ENCODE results near the gene TYK2.

- TF ChIP-seq, protein P1, sequence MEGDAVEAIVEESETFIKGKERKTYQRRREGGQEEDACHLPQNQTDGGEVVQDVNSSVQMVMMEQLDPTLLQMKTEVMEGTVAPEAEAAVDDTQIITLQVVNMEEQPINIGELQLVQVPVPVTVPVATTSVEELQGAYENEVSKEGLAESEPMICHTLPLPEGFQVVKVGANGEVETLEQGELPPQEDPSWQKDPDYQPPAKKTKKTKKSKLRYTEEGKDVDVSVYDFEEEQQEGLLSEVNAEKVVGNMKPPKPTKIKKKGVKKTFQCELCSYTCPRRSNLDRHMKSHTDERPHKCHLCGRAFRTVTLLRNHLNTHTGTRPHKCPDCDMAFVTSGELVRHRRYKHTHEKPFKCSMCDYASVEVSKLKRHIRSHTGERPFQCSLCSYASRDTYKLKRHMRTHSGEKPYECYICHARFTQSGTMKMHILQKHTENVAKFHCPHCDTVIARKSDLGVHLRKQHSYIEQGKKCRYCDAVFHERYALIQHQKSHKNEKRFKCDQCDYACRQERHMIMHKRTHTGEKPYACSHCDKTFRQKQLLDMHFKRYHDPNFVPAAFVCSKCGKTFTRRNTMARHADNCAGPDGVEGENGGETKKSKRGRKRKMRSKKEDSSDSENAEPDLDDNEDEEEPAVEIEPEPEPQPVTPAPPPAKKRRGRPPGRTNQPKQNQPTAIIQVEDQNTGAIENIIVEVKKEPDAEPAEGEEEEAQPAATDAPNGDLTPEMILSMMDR (IDR thresholded peaks at IDR 0.05): no peak
- TF ChIP-seq POLR2A (IDR thresholded peaks at IDR 0.05): no peak
Observed at GRCh38 chr19:10365518-10365917, 14.9 kb downstream of the TYK2 start.

All from body of pancreas (tissue), 4 donors.